ENCODE measurements around the gene ADCK1.

ADCK1 gene

GRCh38 chr14:77979171-77979570, 179.3 kb downstream of the ADCK1 start:
- intact Hi-C loops (cut with DNase I) = loop anchor here (5.0 kb wide), 1 partner anchor 117 kb away; no protein-coding TSS in a partner anchor

GRCh38 chr14:77979666-77980351, 179.9 kb downstream of the ADCK1 start:
- intact Hi-C loops (cut with DNase I) = loop anchor here (5.0 kb wide), 1 partner anchor 118 kb away; no protein-coding TSS in a partner anchor
- DNase-seq = peak in 6 of 10 donors; percentile 52 to 94 (median 52)

More at GRCh38 chr14:77979171-77979570, 179.3 kb downstream of the ADCK1 start:
- DNase-seq = peak in 1 of 10 donors; percentile 27

GRCh38 chr14:77980475-77981321, 180.8 kb downstream of the ADCK1 start:
- intact Hi-C loops (cut with DNase I) = no loop called here
- DNase-seq = peak in 6 of 10 donors; percentile 31 to 88 (median 62)

Data from posterior cingulate gyrus (tissue), 11 donors.